ENCODE results near the gene HIPK2. TPM values are rescaled to one million over a fixed set of nuclear protein-coding genes. Genes with fewer than 3 reads are reported as not detected.

HIPK2 gene
- total RNA-seq, 1 donor from 2014 or later = 61.5 TPM

GRCh38 chr7:139526578-139527544 is 250.9 kb downstream of the HIPK2 start:
- H3K27me3 Mint-ChIP-seq (ENCODE audit: low read depth) = peaks cover 50% of the 10 kb centered on the region
- no peak for TF ChIP-seq CTCF (conservative IDR thresholded peaks at IDR 0.05)
- H3K9me3 Mint-ChIP-seq = peaks cover 3% of the 10 kb centered on the region
- no peak overlapping the region for H3K27ac Mint-ChIP-seq (ENCODE audit: unreplicated experiment)
- H3K4me3 Mint-ChIP-seq = no peak overlapping the region
- H3K4me1 Mint-ChIP-seq = peaks cover 6% of the 10 kb centered on the region
- H3K36me3 Mint-ChIP-seq (ENCODE audit: low read depth) = peaks cover 1% of the 10 kb centered on the region
- no peak for DNase-seq (ENCODE audit: low read depth, low spot score)

- H3K27me3 Mint-ChIP-seq (ENCODE audit: low read depth) = peaks cover 55% of the 10 kb centered on the region
- DNase-seq (ENCODE audit: low read depth, low spot score) = no peak
- no peak overlapping the region for H3K27ac Mint-ChIP-seq (ENCODE audit: unreplicated experiment)
- H3K4me3 Mint-ChIP-seq = peak overlapping the region; percentile 35
- no peaks in the 10 kb centered on the region for H3K9me3 Mint-ChIP-seq
- no peak for TF ChIP-seq CTCF (conservative IDR thresholded peaks at IDR 0.05)
- H3K36me3 Mint-ChIP-seq (ENCODE audit: low read depth) = peaks cover 3% of the 10 kb centered on the region
- H3K4me1 Mint-ChIP-seq = peaks cover 7% of the 10 kb centered on the region
These were observed 252.0 kb downstream of the HIPK2 start for GRCh38 chr7:139525750-139526149.

GRCh38 chr7:139525239-139525638 is 252.6 kb downstream of the HIPK2 start:
- no peak for TF ChIP-seq CTCF (conservative IDR thresholded peaks at IDR 0.05)
- Mint-ChIP-seq H3K27me3 (ENCODE audit: low read depth) (peaks cover 55% of the 10 kb centered on the region), H3K27ac (ENCODE audit: unreplicated experiment) (no peak overlapping the region), H3K36me3 (ENCODE audit: low read depth) (peaks cover 3% of the 10 kb centered on the region), H3K4me1 (peaks cover 7% of the 10 kb centered on the region), H3K4me3 (peak overlapping the region; percentile 35), H3K9me3 (no peaks in the 10 kb centered on the region)
- DNase-seq (ENCODE audit: low read depth, low spot score) = no peak

GRCh38 chr7:139523968-139524815 is 253.6 kb downstream of the HIPK2 start:
- DNase-seq (ENCODE audit: low read depth, low spot score) = no peak
- H3K27me3 Mint-ChIP-seq (ENCODE audit: low read depth) = peaks cover 55% of the 10 kb centered on the region
- H3K9me3 Mint-ChIP-seq = no peaks in the 10 kb centered on the region
- H3K36me3 Mint-ChIP-seq (ENCODE audit: low read depth) = peaks cover 3% of the 10 kb centered on the region
- H3K27ac Mint-ChIP-seq (ENCODE audit: unreplicated experiment) = no peak overlapping the region
- H3K4me1 Mint-ChIP-seq = peaks cover 7% of the 10 kb centered on the region
- no peak for TF ChIP-seq CTCF (conservative IDR thresholded peaks at IDR 0.05)
- peak overlapping the region; percentile 34 for H3K4me3 Mint-ChIP-seq

- no peak for DNase-seq (ENCODE audit: low read depth, low spot score)
- peaks cover 7% of the 10 kb centered on the region for H3K4me1 Mint-ChIP-seq
- H3K9me3 Mint-ChIP-seq = no peaks in the 10 kb centered on the region
- peaks cover 55% of the 10 kb centered on the region for H3K27me3 Mint-ChIP-seq (ENCODE audit: low read depth)
- peak within 1 kb of the TSS; percentile 69 for H3K4me3 Mint-ChIP-seq
- H3K36me3 Mint-ChIP-seq (ENCODE audit: low read depth) = peaks cover 3% of the 10 kb centered on the region
- H3K27ac Mint-ChIP-seq (ENCODE audit: unreplicated experiment) = no peak within 1 kb of the TSS
- TF ChIP-seq CTCF (conservative IDR thresholded peaks at IDR 0.05) = no peak
These were observed 254.4 kb downstream of the HIPK2 start, which contains the start of gene CLEC2L for GRCh38 chr7:139523199-139523941. CLEC2L (plus strand) TSS chr7:139523685; CDS start chr7:139523928, 243 bp downstream.
